HEK293T (cell line): Measurements from ENCODE around the gene TEPSIN.

ENCODE experiments used
- L3MBTL2 ChIP-seq: fragments of 450-650 bp; conservative IDR thresholded peaks from 2 replicates; pipeline ENCODE4 v1.6.1; 2016; ENCODE audit warnings: mild to moderate bottlenecking
- LEF1 ChIP-seq: fragments of 450-650 bp; IDR thresholded peaks from 2 replicates; pipeline ENCODE4 v1.6.1; 2017; ENCODE audit warnings: mild to moderate bottlenecking, borderline replicate concordance
- SP1 ChIP-seq: fragments of 450-650 bp; IDR thresholded peaks from 2 replicates; pipeline ENCODE4 v1.6.1; 2017
- SUZ12 ChIP-seq: fragments of 450-650 bp; IDR thresholded peaks from 2 replicates; pipeline ENCODE4 v1.6.1; 2016; ENCODE audit warnings: mild to moderate bottlenecking
- TF ChIP-seq, protein P1 (sequence below): fragments of 450-650 bp; IDR thresholded peaks from 2 replicates; pipeline ENCODE4 v1.6.1; 2016

GRCh38 chr17:81264640-81265039, 25.8 kb upstream of the TEPSIN start:
- no peak for TF ChIP-seq L3MBTL2
- no peak for TF ChIP-seq LEF1
- TF ChIP-seq, protein P1, sequence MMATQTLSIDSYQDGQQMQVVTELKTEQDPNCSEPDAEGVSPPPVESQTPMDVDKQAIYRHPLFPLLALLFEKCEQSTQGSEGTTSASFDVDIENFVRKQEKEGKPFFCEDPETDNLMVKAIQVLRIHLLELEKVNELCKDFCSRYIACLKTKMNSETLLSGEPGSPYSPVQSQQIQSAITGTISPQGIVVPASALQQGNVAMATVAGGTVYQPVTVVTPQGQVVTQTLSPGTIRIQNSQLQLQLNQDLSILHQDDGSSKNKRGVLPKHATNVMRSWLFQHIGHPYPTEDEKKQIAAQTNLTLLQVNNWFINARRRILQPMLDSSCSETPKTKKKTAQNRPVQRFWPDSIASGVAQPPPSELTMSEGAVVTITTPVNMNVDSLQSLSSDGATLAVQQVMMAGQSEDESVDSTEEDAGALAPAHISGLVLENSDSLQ, result no peak
- no peak for TF ChIP-seq SUZ12
- no peak for TF ChIP-seq SP1
